CD14-positive monocyte (primary cell): Measurements from ENCODE around the gene DTX1. TPM values are rescaled to one million over a fixed set of nuclear protein-coding genes. Genes with fewer than 3 reads are reported as not detected.

Experiments
- DNase-seq, 3 donors: peaks; one replicate each; pipeline ENCODE4 v3.0.0-alpha.2; 2011 to 2022
- H2AFZ ChIP-seq: 2 replicates; pipeline ENCODE4 v1.6.0; 2012; ENCODE audit warnings: mild to moderate bottlenecking, low read depth, low read length, inconsistent platforms; ENCODE audit not compliant: insufficient read depth, poor library complexity, severe bottlenecking
- H3K27ac ChIP-seq, 2 donors: 1 replicate in 1 of 2; 2 replicates in 1 of 2; pipeline ENCODE4 v1.5.1; 2012 to 2013; ENCODE audit warnings: low read length in 2 of 2, control low read depth in 1 of 2, inconsistent platforms in 1 of 2, low read depth in 1 of 2, mild to moderate bottlenecking in 1 of 2
- H3K27me3 ChIP-seq, 2 donors: one replicate each; pipeline versions ENCODE4 v1.6.0 to v1.6.1; 2011 to 2013; ENCODE audit warnings: low read length in 2 of 2; ENCODE audit not compliant: control insufficient read depth in 2 of 2, insufficient read depth in 2 of 2
- H3K36me3 ChIP-seq, 2 donors: replicated peaks in 1 of 2; 1 replicate in 1 of 2; 2 replicates in 1 of 2; pipeline versions ENCODE4 v1.5.1 to v1.6.1; 2012 to 2013; ENCODE audit warnings: low read length in 2 of 2, control low read depth in 1 of 2, inconsistent platforms in 1 of 2, mild to moderate bottlenecking in 1 of 2; ENCODE audit not compliant: insufficient read depth in 2 of 2, control insufficient read depth in 1 of 2
- H3K4me1 ChIP-seq, 2 donors: 1 replicate in 1 of 2; 2 replicates in 1 of 2; pipeline versions ENCODE4 v1.5.1 to v1.6.1; 2012 to 2013; ENCODE audit warnings: low read length in 2 of 2, control low read depth in 1 of 2, inconsistent platforms in 1 of 2, mild to moderate bottlenecking in 1 of 2, moderate library complexity in 1 of 2; ENCODE audit not compliant: insufficient read depth in 2 of 2, control insufficient read depth in 1 of 2
- H3K4me2 ChIP-seq: replicated peaks from 2 replicates; pipeline ENCODE3; 2012; ENCODE audit warnings: low read length, moderate library complexity, mild to moderate bottlenecking; ENCODE audit not compliant: poor library complexity, severe bottlenecking; ENCODE audit errors: extremely low read depth
- H3K4me3 ChIP-seq, 3 experiments: fragments of 200-600 bp in 1 of 3; sonication (generic) in 1 of 3; replicated peaks in 1 of 3; 1 replicate in 2 of 3; 2 replicates in 1 of 3; pipeline ENCODE4 v1.5.1; 2011 to 2013; ENCODE audit warnings: low read length in 3 of 3, mild to moderate bottlenecking in 3 of 3, control low read depth in 2 of 3, low read depth in 2 of 3, inconsistent platforms in 1 of 3, moderate library complexity in 1 of 3
- H3K79me2 ChIP-seq: 2 replicates; pipeline ENCODE4 v1.6.0; 2012; ENCODE audit warnings: mild to moderate bottlenecking, control low read depth, inconsistent platforms, low read length, moderate library complexity; ENCODE audit not compliant: insufficient read depth
- H3K9ac ChIP-seq: 2 replicates; pipeline ENCODE4 v1.6.0; 2017; ENCODE audit warnings: low read length, mild to moderate bottlenecking; ENCODE audit not compliant: insufficient read depth, poor library complexity, severe bottlenecking
- H3K9me3 ChIP-seq, 2 donors: replicated peaks in 1 of 2; 1 replicate in 1 of 2; 2 replicates in 1 of 2; pipeline versions ENCODE4 v1.5.1 to v1.6.1; 2012 to 2013; ENCODE audit warnings: low read length in 2 of 2, control low read depth in 1 of 2; ENCODE audit not compliant: control insufficient read depth in 1 of 2, insufficient read depth in 1 of 2
- H4K20me1 ChIP-seq: 2 replicates; pipeline ENCODE4 v1.6.0; 2012; ENCODE audit warnings: mild to moderate bottlenecking, low read length, control low read depth, moderate library complexity; ENCODE audit not compliant: insufficient read depth
- H3K27ac Mint-ChIP-seq, 7 donors: one replicate each; pipeline ENCODE4 v1.8.0; 2020; ENCODE audit warnings: mild to moderate bottlenecking in 7 of 7, mixed read lengths in 7 of 7, moderate library complexity in 6 of 7, inconsistent platforms in 2 of 7
- H3K27me3 Mint-ChIP-seq, 3 donors: one replicate each; pipeline ENCODE4 v1.8.0; 2021 to 2022; ENCODE audit warnings: low read depth in 3 of 3, mild to moderate bottlenecking in 3 of 3, mixed read lengths in 3 of 3, moderate library complexity in 3 of 3, inconsistent platforms in 1 of 3
- H3K36me3 Mint-ChIP-seq, 2 donors: one replicate each; pipeline ENCODE4 v1.8.0; 2020; ENCODE audit warnings: mixed read lengths in 2 of 2, inconsistent platforms in 1 of 2, mild to moderate bottlenecking in 1 of 2
- H3K4me1 Mint-ChIP-seq: one replicate; pipeline ENCODE4 v1.8.0; 2020; ENCODE audit warnings: mild to moderate bottlenecking, mixed read lengths
- H3K4me3 Mint-ChIP-seq, 2 donors: one replicate each; pipeline ENCODE4 v1.8.0; 2020; ENCODE audit warnings: mild to moderate bottlenecking in 2 of 2, mixed read lengths in 2 of 2, moderate library complexity in 1 of 2
- H3K9me3 Mint-ChIP-seq, 7 donors: one replicate each; pipeline ENCODE4 v1.8.0; 2020 to 2022; ENCODE audit warnings: mixed read lengths in 7 of 7, mild to moderate bottlenecking in 6 of 7, moderate library complexity in 6 of 7, inconsistent platforms in 2 of 7
- WGBS: methylation state at CpG from one replicate; pipeline ENCODE4 v1.1.5; 2013; ENCODE audit warnings: missing lambda C conversion rate; ENCODE audit not compliant: insufficient coverage; 5-methylcytosine and 5-hydroxymethylcytosine counted together
- intact Hi-C, 2 donors: fragments of 100-400 bp; cut with micrococcal nuclease; formaldehyde crosslinking; loops; one replicate each; pipeline versions ENCODE4 v1.15.0 to v1.15.1; 2023
- polyA plus RNA-seq, 3 donors: library from polyadenylated mRNA; depleted of rRNA in 1 of 3; unstranded in 2 of 3; stranded (reverse) in 1 of 3; fragments of 300-500 nt in 2 of 3; fragments of >200 nt in 1 of 3; fragmentation: Illumina TruSeq in 2 of 3; gene quantifications; 1 replicate in 2 of 3; 2 replicates in 1 of 3; pipeline ENCODE4 v1.2.3, GENCODE V29; 2012 to 2021
- TF ChIP-seq, protein P1 (sequence below): fragments of 200-600 bp; IDR thresholded peaks from one replicate; pipeline ENCODE4 v1.8.0; 2022; ENCODE audit warnings: antibody characterized with exemption, mild to moderate bottlenecking

Gene DTX1
- polyA plus RNA-seq, 3 donors: 0.04 TPM; not detected in 1

DNA sequence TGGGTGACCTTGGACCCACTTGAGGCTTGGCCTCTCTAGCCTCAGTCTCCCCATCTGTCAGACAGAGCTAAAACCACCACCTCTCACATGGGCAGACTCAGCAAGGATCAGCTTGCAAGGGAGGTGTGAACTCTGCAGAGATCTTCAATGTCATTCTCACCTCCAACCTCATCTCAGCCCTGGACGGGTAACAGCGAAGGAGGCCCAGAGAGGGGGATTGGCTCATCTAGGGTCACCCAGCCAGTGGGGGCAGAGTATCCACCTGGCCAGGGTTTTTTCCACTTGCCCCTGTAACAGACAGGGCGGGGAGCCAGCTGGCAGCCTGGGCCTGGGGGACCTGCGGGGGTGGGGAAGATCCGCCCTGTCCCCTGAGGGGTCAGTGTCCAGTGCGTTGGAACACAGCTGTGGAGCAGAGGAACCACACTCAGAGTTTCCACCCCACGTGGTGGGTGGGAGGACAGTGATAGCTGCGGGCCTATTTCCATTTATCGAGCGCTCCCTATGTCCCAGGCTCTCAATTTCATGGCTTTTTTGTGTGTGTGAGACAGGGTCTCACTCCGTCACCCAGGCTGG lies 27.4 kb downstream of the DTX1 start:
- Histone ChIP-seq H3K9ac (no peak overlapping the region), H3K36me3 (no peaks in the 10 kb centered on the region), H3K4me2 (no peak overlapping the region), H3K27me3 (peaks cover 2 to 11% of the 10 kb centered on the region in 2 donors), H3K27ac (no peak overlapping the region), H3K4me1 (no peaks in the 10 kb centered on the region), H3K9me3 (no peaks in the 10 kb centered on the region), H2AFZ (no peak overlapping the region), H3K79me2 (no peaks in the 10 kb centered on the region), H3K4me3 (no peak overlapping the region), H4K20me1 (no peaks in the 10 kb centered on the region)
- H3K4me3 Mint-ChIP-seq: no peak overlapping the region
- H3K9me3 Mint-ChIP-seq: peaks cover 0 to 5% (median 0%) of the 10 kb centered on the region in 7 donors
- H3K36me3 Mint-ChIP-seq: no peaks in the 10 kb centered on the region
- no peak overlapping the region for H3K27ac Mint-ChIP-seq
- TF ChIP-seq, protein P1, sequence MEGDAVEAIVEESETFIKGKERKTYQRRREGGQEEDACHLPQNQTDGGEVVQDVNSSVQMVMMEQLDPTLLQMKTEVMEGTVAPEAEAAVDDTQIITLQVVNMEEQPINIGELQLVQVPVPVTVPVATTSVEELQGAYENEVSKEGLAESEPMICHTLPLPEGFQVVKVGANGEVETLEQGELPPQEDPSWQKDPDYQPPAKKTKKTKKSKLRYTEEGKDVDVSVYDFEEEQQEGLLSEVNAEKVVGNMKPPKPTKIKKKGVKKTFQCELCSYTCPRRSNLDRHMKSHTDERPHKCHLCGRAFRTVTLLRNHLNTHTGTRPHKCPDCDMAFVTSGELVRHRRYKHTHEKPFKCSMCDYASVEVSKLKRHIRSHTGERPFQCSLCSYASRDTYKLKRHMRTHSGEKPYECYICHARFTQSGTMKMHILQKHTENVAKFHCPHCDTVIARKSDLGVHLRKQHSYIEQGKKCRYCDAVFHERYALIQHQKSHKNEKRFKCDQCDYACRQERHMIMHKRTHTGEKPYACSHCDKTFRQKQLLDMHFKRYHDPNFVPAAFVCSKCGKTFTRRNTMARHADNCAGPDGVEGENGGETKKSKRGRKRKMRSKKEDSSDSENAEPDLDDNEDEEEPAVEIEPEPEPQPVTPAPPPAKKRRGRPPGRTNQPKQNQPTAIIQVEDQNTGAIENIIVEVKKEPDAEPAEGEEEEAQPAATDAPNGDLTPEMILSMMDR: no peak
- WGBS: no CpG with 5 or more reads among the region's 11 CpGs
- intact Hi-C loops: no loop called here
- no peak for DNase-seq
- H3K27me3 Mint-ChIP-seq: peaks cover 24 to 44% (median 28%) of the 10 kb centered on the region in 3 donors
- H3K4me1 Mint-ChIP-seq: peaks cover 7% of the 10 kb centered on the region

DNA sequence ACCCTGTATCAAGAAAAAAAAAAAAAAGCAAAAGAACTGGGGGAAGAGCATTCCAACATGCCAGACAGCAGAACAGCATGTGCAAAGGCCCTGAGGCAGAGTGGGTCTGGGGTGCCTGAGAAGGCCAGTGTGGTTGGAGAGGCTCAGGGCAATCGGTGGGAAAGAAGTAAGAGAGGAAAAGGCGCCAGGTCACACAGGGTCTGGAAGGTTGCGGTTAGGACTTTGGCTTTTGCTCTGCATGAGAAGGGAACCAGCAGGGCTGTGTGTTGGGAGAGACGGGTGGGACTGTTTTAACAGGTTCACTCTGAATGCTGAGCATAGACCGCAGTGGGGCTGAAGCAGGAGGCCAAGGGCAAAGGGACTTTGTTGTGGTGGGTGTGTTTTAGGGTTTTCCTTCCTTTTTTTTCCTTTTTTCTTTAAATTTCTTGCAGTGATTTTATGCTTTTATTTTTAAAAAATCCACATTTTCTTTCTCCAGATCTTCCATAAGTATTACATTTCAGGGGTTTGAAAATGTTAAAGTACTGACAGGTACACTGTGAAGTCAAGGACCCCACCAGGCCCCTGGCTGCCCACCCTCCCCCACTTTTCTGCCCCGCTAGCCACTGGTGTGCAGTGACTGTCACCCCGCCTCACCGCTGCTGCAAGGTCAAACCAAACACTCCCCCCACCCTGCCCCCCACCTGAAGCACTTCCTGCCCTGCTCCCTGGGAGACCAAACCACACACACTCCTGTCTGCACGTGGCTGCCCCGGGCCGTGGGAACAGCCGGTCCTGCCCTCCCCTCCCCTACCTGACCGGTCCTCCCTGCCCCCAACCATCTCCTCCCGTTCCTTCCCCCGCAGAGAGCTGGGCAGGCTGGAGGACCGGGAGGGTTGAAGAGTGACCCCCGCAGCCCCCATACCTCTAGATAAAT lies 30.0 kb downstream of the DTX1 start:
- H3K27me3 Mint-ChIP-seq: peaks cover 16 to 37% (median 17%) of the 10 kb centered on the region in 3 donors
- peaks cover 0 to 10% of the 10 kb centered on the region in 2 donors for H3K27me3 ChIP-seq
- H3K4me3 ChIP-seq: no peak overlapping the region
- WGBS: 25% methylated on average over 8 of the region's 17 CpGs
- peaks cover 0 to 5% (median 0%) of the 10 kb centered on the region in 7 donors for H3K9me3 Mint-ChIP-seq
- H3K27ac ChIP-seq: no peak overlapping the region
- no peaks in the 10 kb centered on the region for H3K36me3 Mint-ChIP-seq
- H4K20me1 ChIP-seq: no peaks in the 10 kb centered on the region
- H2AFZ ChIP-seq: no peak overlapping the region
- no peak overlapping the region for H3K4me3 Mint-ChIP-seq
- intact Hi-C loops: no loop called here
- H3K4me1 Mint-ChIP-seq: peaks cover 7% of the 10 kb centered on the region
- no peaks in the 10 kb centered on the region for H3K4me1 ChIP-seq
- H3K9ac ChIP-seq: no peak overlapping the region
- H3K79me2 ChIP-seq: no peaks in the 10 kb centered on the region
- H3K36me3 ChIP-seq: no peaks in the 10 kb centered on the region
- no peak overlapping the region for H3K4me2 ChIP-seq
- peak overlapping the region in 1 of 7 donors; percentile 34 for H3K27ac Mint-ChIP-seq
- TF ChIP-seq, protein P1: no peak
- no peaks in the 10 kb centered on the region for H3K9me3 ChIP-seq
- DNase-seq: no peak
